NCI-H446 (cell line): ENCODE results near the gene ID3.
A peak's percentile ranks its signal among the peaks of the same experiment; 100 is the strongest.

ENCODE experiments used
- DNase-seq, 2 experiments: peaks; one replicate each; lab custom pipeline; 2025; lab: John Stamatoyannopoulos, UW

The ID3 gene

GRCh38 chr1:23559136-23559984, at the start of gene ID3:
ID3 (minus strand) TSS chr1:23559501; CDS start chr1:23559426, 75 bp downstream.
- peak; percentile 89 to 97 for DNase-seq

- no peak for DNase-seq
Observed at GRCh38 chr1:23607944-23608343, 48.6 kb upstream of the ID3 start.

- DNase-seq, result no peak
Observed at GRCh38 chr1:23601968-23602876, 42.9 kb upstream of the ID3 start.

- no peak for DNase-seq
Observed at GRCh38 chr1:23601135-23601967, 42.0 kb upstream of the ID3 start.

- DNase-seq, result no peak
Observed at GRCh38 chr1:23600283-23600682, 41.0 kb upstream of the ID3 start.

GRCh38 chr1:23599125-23599524, 39.8 kb upstream of the ID3 start:
- no peak for DNase-seq

GRCh38 chr1:23598424-23598823, 39.1 kb upstream of the ID3 start:
- DNase-seq, result no peak

GRCh38 chr1:23597635-23598388, 38.5 kb upstream of the ID3 start:
- no peak for DNase-seq

GRCh38 chr1:23596382-23597358, 37.4 kb upstream of the ID3 start:
- DNase-seq, result no peak

GRCh38 chr1:23594927-23595353, 35.6 kb upstream of the ID3 start:
- DNase-seq, result no peak

- DNase-seq, result no peak
Observed at GRCh38 chr1:23594149-23594907, 35.0 kb upstream of the ID3 start.

GRCh38 chr1:23593556-23594148, 34.4 kb upstream of the ID3 start:
- DNase-seq, result peak; percentile 40 to 59

GRCh38 chr1:23593042-23593521, 33.8 kb upstream of the ID3 start:
- DNase-seq, result no peak

GRCh38 chr1:23592209-23592892, 33.0 kb upstream of the ID3 start:
- peak; percentile 85 to 92 for DNase-seq

GRCh38 chr1:23591460-23592208, 32.3 kb upstream of the ID3 start:
- no peak for DNase-seq

- no peak for DNase-seq
Observed at GRCh38 chr1:23590058-23590783, 30.9 kb upstream of the ID3 start.

GRCh38 chr1:23589585-23589986, 30.3 kb upstream of the ID3 start:
- no peak for DNase-seq
